ENCODE results near the gene TJAP1.
"Not testable (repeated sequence)": the region's sequence is repeated elsewhere in the genome, so short reads cannot be mapped to it uniquely, and the experiment has no call there.

Gene TJAP1

DNA sequence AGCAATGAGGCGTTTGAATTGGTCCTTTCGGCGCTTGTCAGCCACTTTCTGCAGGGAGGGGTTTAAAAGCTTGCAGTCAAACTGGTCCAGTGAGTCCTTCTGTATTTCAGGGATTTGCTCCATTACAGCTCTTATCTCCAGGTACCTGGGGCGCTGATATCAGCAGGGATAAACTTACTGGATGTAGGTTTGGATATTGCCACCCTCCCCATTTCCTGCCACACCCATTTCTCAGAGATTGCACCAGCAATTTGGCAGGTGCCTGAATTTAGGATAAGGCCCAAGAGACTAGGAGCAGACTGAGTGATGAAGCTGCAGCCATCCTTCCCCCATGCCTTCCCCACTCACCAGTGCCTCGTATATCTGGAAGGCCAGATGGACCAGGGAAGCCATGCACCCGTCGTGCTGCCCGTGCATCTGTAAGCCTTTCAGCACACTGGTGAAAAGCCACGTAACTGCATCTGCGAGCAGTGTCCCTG lies 47.2 kb downstream of the TJAP1 start:
- DNase-seq (ENCODE audit: low read depth in 2 of 2) = no peak

GRCh38 chr6:43532201-43532600 lies 54.8 kb downstream of the TJAP1 start:
- DNase-seq (ENCODE audit: low read depth in 2 of 2) = no peak

DNA sequence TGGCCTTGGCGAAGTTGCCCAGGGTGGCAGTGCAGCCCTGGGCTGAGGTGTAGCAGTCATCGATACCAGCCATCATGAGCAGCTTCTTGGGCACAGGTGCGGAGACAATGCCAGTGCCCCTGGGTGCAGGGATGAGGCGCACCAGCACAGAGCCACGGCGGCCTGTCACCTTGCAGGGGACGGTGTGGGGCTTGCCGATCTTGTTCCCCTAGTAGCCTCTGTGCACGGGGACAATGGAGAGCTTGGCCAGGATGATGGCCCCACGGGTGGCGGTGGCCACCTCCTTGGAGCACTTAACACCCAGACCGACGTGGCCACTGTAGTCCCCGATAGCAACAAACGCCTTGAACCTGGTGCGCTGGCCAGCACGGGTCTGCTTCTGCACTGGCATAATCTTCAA lies 61.6 kb downstream of the TJAP1 start:
- not testable (repeated sequence) for DNase-seq (ENCODE audit: low read depth in 2 of 2)

GRCh38 chr6:43539409-43539808 lies 62.0 kb downstream of the TJAP1 start:
- DNase-seq (ENCODE audit: low read depth in 2 of 2) = not testable (repeated sequence)

DNA sequence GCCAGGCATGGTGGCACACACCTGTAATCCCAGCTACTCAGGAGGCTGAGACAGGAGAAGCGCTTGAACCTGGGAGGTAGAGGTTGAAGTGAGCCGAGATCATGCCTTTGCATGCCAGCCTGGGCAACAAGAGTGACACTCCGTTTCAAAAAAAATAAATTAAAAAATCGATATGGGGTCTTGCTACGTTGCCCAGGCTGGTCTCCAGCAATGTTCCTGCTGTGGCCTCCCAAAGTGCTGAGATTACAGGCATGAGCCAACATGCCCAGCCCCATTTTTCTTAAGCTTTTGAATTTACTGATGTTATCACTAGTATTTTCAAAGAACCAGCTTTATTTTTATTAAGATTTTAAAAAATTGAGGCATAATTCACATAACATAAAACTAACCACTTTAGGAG lies 63.1 kb downstream of the TJAP1 start:
- no peak for DNase-seq (ENCODE audit: low read depth in 2 of 2)

GRCh38 chr6:43541774-43542471 lies 64.6 kb downstream of the TJAP1 start:
- no peak for DNase-seq (ENCODE audit: low read depth in 2 of 2)

- DNase-seq (ENCODE audit: low read depth in 2 of 2) = no peak
Observed at GRCh38 chr6:43544461-43544860, 67.1 kb downstream of the TJAP1 start.

DNA sequence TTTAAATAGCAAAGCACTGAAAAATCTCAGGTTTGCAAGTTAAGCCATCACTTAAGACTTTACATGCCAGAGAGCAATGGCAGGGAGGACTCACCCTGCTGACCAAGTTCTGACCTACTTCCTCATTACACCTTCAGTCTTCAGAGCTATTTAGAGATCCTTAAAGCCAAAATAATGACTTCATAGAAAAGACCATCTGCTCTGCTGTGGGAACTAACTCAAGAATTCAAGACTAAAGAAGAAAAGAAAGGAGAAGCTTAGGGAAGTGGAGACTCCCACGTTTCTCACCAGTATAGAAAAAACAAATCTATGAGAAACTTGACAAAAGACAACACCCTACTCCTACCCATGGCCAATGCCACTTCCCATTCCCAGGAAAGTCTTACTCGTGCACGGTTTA lies 69.9 kb downstream of the TJAP1 start:
- no peak for DNase-seq (ENCODE audit: low read depth in 2 of 2)

Measured in fibroblast of skin of left quadriceps (primary cell).